Kidney capillary endothelial cell (primary cell): ENCODE data around the gene ZNF165.
"Not testable (repeated sequence)": the region's sequence is repeated elsewhere in the genome, so short reads cannot be mapped to it uniquely, and the experiment has no call there.

ENCODE experiments used
- DNase-seq: peaks from one replicate; pipeline ENCODE4 v3.0.0-alpha.2; 2018; ENCODE audit warnings: low spot score

The ZNF165 gene

GRCh38 chr6:28080381-28080630, at the start of gene ZNF165:
Gene ZNF165, plus strand, starts transcription at chr6:28080568. Its CDS starts 4,913 bp downstream, at chr6:28085481.
- DNase-seq = not testable (repeated sequence)

GRCh38 chr6:28053584-28053983, 26.8 kb upstream of the ZNF165 start:
- DNase-seq = no peak

- DNase-seq = no peak
Measured at GRCh38 chr6:28060405-28060804, 20.0 kb upstream of the ZNF165 start.

- no peak for DNase-seq
Measured at GRCh38 chr6:28064272-28064671, 16.1 kb upstream of the ZNF165 start.

GRCh38 chr6:28068067-28068466, 12.3 kb upstream of the ZNF165 start:
- DNase-seq = no peak

GRCh38 chr6:28070968-28071367, 9.4 kb upstream of the ZNF165 start:
- not testable (repeated sequence) for DNase-seq

- DNase-seq = no peak
Measured at GRCh38 chr6:28078050-28078449, 2.3 kb upstream of the ZNF165 start.

- no peak for DNase-seq
Measured at GRCh38 chr6:28078836-28079235, 1.5 kb upstream of the ZNF165 start.

- peak; percentile 88 for DNase-seq
Measured at GRCh38 chr6:28080631-28081485, 490 bp downstream of the ZNF165 start.

- DNase-seq = no peak
Measured at GRCh38 chr6:28081486-28081751, 1.1 kb downstream of the ZNF165 start.

GRCh38 chr6:28082939-28083338, 2.6 kb downstream of the ZNF165 start:
- DNase-seq = no peak

GRCh38 chr6:28089054-28089453, 8.7 kb downstream of the ZNF165 start:
- DNase-seq = no peak

- DNase-seq = no peak
Measured at GRCh38 chr6:28090917-28091586, 10.7 kb downstream of the ZNF165 start.

GRCh38 chr6:28102222-28102621, 21.9 kb downstream of the ZNF165 start:
- DNase-seq = not testable (repeated sequence)

- not testable (repeated sequence) for DNase-seq
Measured at GRCh38 chr6:28102699-28103098, 22.3 kb downstream of the ZNF165 start.

- peak; percentile 48 for DNase-seq
Measured at GRCh38 chr6:28104392-28105244, 24.2 kb downstream of the ZNF165 start.

- no peak for DNase-seq
Measured at GRCh38 chr6:28105245-28105639, 24.9 kb downstream of the ZNF165 start.

- DNase-seq = no peak
Measured at GRCh38 chr6:28107506-28107905, 27.1 kb downstream of the ZNF165 start.

- DNase-seq = no peak
Measured at GRCh38 chr6:28111964-28112363, 31.6 kb downstream of the ZNF165 start.

- DNase-seq = no peak
Measured at GRCh38 chr6:28115799-28116198, 35.4 kb downstream of the ZNF165 start.

GRCh38 chr6:28117386-28118050, 37.1 kb downstream of the ZNF165 start:
- DNase-seq = no peak

GRCh38 chr6:28118217-28118616, 37.8 kb downstream of the ZNF165 start:
- no peak for DNase-seq
